Spleen (tissue), 11 donors: Measurements from ENCODE around the gene LY6G6F. TPM values are rescaled to one million over a fixed set of nuclear protein-coding genes. Genes with fewer than 3 reads are reported as not detected.

ENCODE experiments used
- DNase-seq: peaks from one replicate; pipeline ENCODE4 v3.0.0-alpha.2; 2020
- H3K27ac ChIP-seq, 8 donors: fragments of 200-600 bp; sonication (generic) in 7 of 8; 1 replicate in 4 of 8; 2 replicates in 4 of 8; pipeline versions ENCODE4 v1.5.0 to v1.8.0; 2016 to 2021; ENCODE audit warnings: inconsistent platforms in 4 of 8, mild to moderate bottlenecking in 4 of 8, moderate library complexity in 1 of 8
- H3K27me3 ChIP-seq, 7 donors: fragments of 200-600 bp; sonication (generic) in 6 of 7; replicated peaks in 1 of 7; 1 replicate in 4 of 7; 2 replicates in 3 of 7; pipeline versions ENCODE4 v1.5.0 to v1.8.0; 2016 to 2021; ENCODE audit warnings: inconsistent platforms in 3 of 7, mild to moderate bottlenecking in 1 of 7
- H3K36me3 ChIP-seq, 6 donors: fragments of 200-600 bp; sonication (generic) in 5 of 6; 1 replicate in 4 of 6; 2 replicates in 2 of 6; pipeline versions ENCODE4 v1.5.0 to v1.8.0; 2016 to 2021; ENCODE audit warnings: inconsistent platforms in 2 of 6
- H3K4me1 ChIP-seq, 6 donors: fragments of 200-600 bp; sonication (generic) in 5 of 6; 1 replicate in 3 of 6; 2 replicates in 3 of 6; pipeline versions ENCODE4 v1.5.0 to v1.8.0; 2016 to 2021; ENCODE audit warnings: inconsistent platforms in 3 of 6
- H3K4me3 ChIP-seq, 8 donors: fragments of 200-600 bp; sonication (generic) in 7 of 8; 1 replicate in 4 of 8; 2 replicates in 4 of 8; pipeline versions ENCODE4 v1.5.0 to v1.8.0; 2016 to 2021; ENCODE audit warnings: inconsistent platforms in 4 of 8, mild to moderate bottlenecking in 4 of 8, moderate library complexity in 2 of 8
- H3K9me3 ChIP-seq, 8 donors: fragments of 200-600 bp; sonication (generic) in 7 of 8; 1 replicate in 4 of 8; 2 replicates in 4 of 8; pipeline versions ENCODE4 v1.5.0 to v1.8.0; 2016 to 2021; ENCODE audit warnings: inconsistent platforms in 4 of 8
- POLR2A ChIP-seq, 3 donors: fragments of 450-650 bp; IDR thresholded peaks; one replicate each; pipeline ENCODE4 v1.5.1; 2017; ENCODE audit warnings: antibody characterized with exemption in 3 of 3, mild to moderate bottlenecking in 1 of 3
- POLR2AphosphoS5 ChIP-seq, 3 donors: sonication (generic); formaldehyde crosslinking; IDR thresholded peaks; one replicate each; pipeline ENCODE4 v1.5.1; 2017; ENCODE audit warnings: antibody characterized with exemption in 3 of 3
- WGBS, 5 donors: extraction: QIAGEN DNeasy Blood & Tissue Kit in 3 of 5; methylation state at CpG; one replicate each; pipeline versions ENCODE4 v1.1.5 to v1.1.7; 2013 to 2018; 5-methylcytosine and 5-hydroxymethylcytosine counted together
- intact Hi-C: fragments of 100-400 bp; cut with DNase I; formaldehyde crosslinking; loops from one replicate; pipeline ENCODE4 v1.15.0; 2023; ENCODE audit warnings: low total_unique reads
- polyA plus RNA-seq, 3 donors: library from polyadenylated mRNA; stranded (reverse); fragments of 200-250 nt; gene quantifications; one replicate each; pipeline ENCODE4 v1.2.1, GENCODE V29; 2013
- total RNA-seq, 7 donors: library from RNA; depleted of rRNA in 3 of 7; stranded (reverse); fragments of >200 nt in 3 of 7; fragmentation: NEBNext Ultra II Directional in 4 of 7; extraction: Animal tissue kit (Norgen Biotek cat#: 25700) in 4 of 7; gene quantifications; one replicate each; pipeline versions ENCODE4 v1.1.0 to v1.2.1, GENCODE V29; 2016 to 2021
- TF ChIP-seq, protein P1 (sequence below), 11 experiments: fragments of 200-600 bp in 7 of 11; fragments of 450-650 bp in 4 of 11; sonication (generic) in 4 of 11; IDR thresholded peaks in 8 of 11; conservative IDR thresholded peaks in 3 of 11; 1 replicate in 7 of 11; 2 replicates in 4 of 11; pipeline versions ENCODE4 v1.4.0 to v1.8.0; 2016 to 2021; ENCODE audit warnings: antibody characterized with exemption in 11 of 11, inconsistent platforms in 4 of 11, mild to moderate bottlenecking in 1 of 11
- donor health status: healthy with polysubstance abuse.
- donor health status: DM: no; HTN: no; CAD: no; lungs with moderate emphysema.
- donor health status: DM: no; HTN: no; CAD: no.
- donor health status: Bipolar disorder and iron deficiency.
- donor health status: healthy.
- donor health status: DM: no; HTN: no; CAD: no.
- donor health status: DM: yes; HTN: yes; CAD: no.

LY6G6F gene
- total and polyA plus RNA-seq, 10 donors: 0.11 to 4.9 (median 1.7) TPM

DNA sequence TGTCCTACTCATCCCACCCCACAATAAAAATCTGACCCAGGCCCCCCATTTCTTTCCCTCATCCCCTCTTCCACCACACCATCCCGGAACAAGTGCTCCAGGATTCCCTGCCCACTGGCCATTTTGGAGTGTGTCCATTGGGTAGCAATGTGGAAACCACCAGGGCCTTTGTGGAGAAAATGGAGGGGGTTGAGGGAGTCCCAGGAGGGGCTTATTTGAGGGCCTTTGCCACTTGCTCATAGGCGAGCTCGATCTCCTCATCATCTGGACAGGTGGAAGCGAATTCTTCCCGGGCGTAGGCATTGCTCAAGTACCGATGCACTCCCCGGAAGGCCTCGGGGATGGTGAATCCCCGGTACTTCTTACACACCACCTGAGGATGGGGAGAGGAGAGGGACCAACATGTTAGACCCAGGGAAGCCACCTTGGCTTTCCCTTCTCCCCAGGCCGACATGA is 24.0 kb downstream of the LY6G6F start:
- Histone ChIP-seq H3K27me3 (no peaks in the 10 kb centered on the region), H3K27ac (peak overlapping the region in 7 of 8 donors; percentile 93 to 99 (median 94)), H3K9me3 (no peaks in the 10 kb centered on the region), H3K4me3 (peak overlapping the region in 5 of 8 donors; percentile 75 to 83 (median 80)), H3K4me1 (peaks cover 48 to 95% (median 87%) of the 10 kb centered on the region in 6 donors), H3K36me3 (peaks cover 7 to 66% (median 40%) of the 10 kb centered on the region in 6 donors)
- peak; percentile 71 for DNase-seq
- 89 to 94% (median 90%) methylated on average over 11 of the region's 11 CpGs for WGBS, 5 donors
- TF ChIP-seq, protein P1, sequence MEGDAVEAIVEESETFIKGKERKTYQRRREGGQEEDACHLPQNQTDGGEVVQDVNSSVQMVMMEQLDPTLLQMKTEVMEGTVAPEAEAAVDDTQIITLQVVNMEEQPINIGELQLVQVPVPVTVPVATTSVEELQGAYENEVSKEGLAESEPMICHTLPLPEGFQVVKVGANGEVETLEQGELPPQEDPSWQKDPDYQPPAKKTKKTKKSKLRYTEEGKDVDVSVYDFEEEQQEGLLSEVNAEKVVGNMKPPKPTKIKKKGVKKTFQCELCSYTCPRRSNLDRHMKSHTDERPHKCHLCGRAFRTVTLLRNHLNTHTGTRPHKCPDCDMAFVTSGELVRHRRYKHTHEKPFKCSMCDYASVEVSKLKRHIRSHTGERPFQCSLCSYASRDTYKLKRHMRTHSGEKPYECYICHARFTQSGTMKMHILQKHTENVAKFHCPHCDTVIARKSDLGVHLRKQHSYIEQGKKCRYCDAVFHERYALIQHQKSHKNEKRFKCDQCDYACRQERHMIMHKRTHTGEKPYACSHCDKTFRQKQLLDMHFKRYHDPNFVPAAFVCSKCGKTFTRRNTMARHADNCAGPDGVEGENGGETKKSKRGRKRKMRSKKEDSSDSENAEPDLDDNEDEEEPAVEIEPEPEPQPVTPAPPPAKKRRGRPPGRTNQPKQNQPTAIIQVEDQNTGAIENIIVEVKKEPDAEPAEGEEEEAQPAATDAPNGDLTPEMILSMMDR (IDR thresholded peaks at IDR 0.05 in 8 of 11, conservative IDR thresholded peaks at IDR 0.05 in 3 of 11): no peak
- TF ChIP-seq POLR2A (IDR thresholded peaks at IDR 0.05) (no peak), POLR2AphosphoS5 (IDR thresholded peaks at IDR 0.05) (peak in 1 of 3 donors; percentile 5)
- intact Hi-C loops: loop anchor here (10.0 kb wide), 2 partner anchors 64 to 94 kb away; partner anchors contain the start of genes HSPA1B and VARS1

DNA sequence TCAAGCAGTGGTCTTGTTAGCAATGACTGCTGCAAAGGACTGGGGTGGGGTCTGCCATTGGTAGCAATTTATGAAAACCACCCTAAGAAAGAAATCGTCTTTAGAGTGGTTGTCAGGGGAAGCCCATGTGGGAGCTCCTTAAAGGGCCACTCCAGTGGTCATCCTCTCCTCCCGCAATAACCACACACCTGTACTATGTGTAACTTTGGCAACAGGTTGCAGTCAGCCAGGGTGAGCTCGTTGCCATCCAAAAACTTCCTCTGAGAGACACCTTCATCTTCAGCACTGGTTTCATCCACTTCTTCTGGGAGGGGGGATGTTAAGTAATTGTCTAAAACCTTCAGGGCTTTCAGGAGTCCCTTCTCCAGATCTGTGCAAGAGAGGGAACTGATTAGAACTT is 25.4 kb downstream of the LY6G6F start:
- peaks cover 7 to 52% (median 38%) of the 10 kb centered on the region in 6 donors for H3K36me3 ChIP-seq
- 54 to 73% (median 58%) methylated on average over 3 of the region's 3 CpGs for WGBS, 5 donors
- H3K27me3 ChIP-seq: no peaks in the 10 kb centered on the region
- no peaks in the 10 kb centered on the region for H3K9me3 ChIP-seq
- H3K27ac ChIP-seq: peak overlapping the region in 7 of 8 donors; percentile 22 to 99 (median 94)
- no peak for DNase-seq
- intact Hi-C loops: loop anchor here (10.0 kb wide), 2 partner anchors 63 to 93 kb away; partner anchors contain the start of genes HSPA1B and VARS1
- H3K4me1 ChIP-seq: peaks cover 48 to 89% (median 81%) of the 10 kb centered on the region in 6 donors
- TF ChIP-seq, protein P1 (IDR thresholded peaks at IDR 0.05 in 8 of 11, conservative IDR thresholded peaks at IDR 0.05 in 3 of 11): no peak
- H3K4me3 ChIP-seq: no peak overlapping the region

DNA sequence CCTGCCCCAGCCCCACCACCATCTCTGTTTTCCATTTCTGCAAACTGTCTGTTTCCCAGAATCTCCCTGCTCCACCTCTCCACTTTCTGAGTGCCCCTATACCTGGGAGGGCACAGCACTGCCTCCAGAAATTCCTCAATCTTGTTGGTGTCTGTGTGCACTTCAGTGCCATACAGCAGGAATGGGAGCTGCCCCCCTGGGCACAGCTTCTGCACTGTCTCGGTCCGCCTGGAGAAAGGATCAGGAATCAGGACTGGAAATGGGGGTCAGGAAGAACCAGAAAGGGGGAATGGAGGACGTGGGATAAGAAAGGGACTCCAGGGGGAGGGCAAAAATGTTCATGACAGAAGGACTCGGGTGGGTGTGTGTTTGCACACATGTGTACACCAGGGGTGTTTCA is 27.1 kb downstream of the LY6G6F start:
- Histone ChIP-seq H3K4me1 (peaks cover 52 to 89% (median 81%) of the 10 kb centered on the region in 6 donors), H3K27me3 (no peaks in the 10 kb centered on the region), H3K9me3 (no peaks in the 10 kb centered on the region), H3K27ac (peak overlapping the region in 7 of 8 donors; percentile 29 to 99 (median 96)), H3K4me3 (peak overlapping the region in 7 of 8 donors; percentile 80 to 95 (median 86)), H3K36me3 (peaks cover 7 to 43% (median 38%) of the 10 kb centered on the region in 6 donors)
- TF ChIP-seq POLR2A (IDR thresholded peaks at IDR 0.05): no peak
- TF ChIP-seq, protein P1 (IDR thresholded peaks at IDR 0.05 in 8 of 11, conservative IDR thresholded peaks at IDR 0.05 in 3 of 11): no peak
- no peak for TF ChIP-seq POLR2AphosphoS5 (IDR thresholded peaks at IDR 0.05)
- peak; percentile 44 for DNase-seq
- intact Hi-C loops: loop anchor here (10.0 kb wide), 2 partner anchors 61 to 91 kb away; partner anchors contain the start of genes HSPA1B and VARS1
- 78 to 85% (median 83%) methylated on average over 4 of the region's 4 CpGs for WGBS, 5 donors

DNA sequence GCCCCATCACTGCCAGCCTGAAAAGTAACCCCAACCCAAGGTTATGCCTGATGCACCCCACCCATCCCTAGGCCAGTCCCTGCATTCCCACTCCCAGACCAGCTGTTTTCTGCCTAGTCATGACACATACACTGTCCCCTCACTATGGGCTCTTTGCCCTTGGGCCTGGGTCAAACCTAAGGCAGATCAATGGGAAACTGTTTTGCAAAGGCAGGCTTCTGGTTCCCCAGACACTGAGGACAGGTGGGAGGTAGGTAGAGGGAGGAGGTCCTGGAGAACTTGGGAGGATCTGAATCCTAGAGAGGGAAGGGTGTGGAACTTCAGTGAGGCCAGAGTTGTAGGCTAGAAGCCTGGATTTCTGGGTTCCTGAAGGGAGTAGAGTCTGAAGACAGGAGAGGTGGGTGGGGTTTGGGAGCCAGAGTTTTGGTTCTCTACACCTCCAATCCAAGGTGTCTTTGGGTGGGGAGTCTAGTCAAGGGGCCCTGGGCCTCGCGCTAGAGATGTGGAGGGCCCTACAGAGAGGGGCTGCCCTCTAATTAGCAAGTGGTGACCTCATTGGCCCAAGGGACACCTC is 27.7 kb downstream of the LY6G6F start:
- H3K4me3 ChIP-seq: peak overlapping the region; percentile 80 to 95 (median 88)
- no peaks in the 10 kb centered on the region for H3K9me3 ChIP-seq
- intact Hi-C loops: loop anchor here (10.0 kb wide), 2 partner anchors 60 to 90 kb away; partner anchors contain the start of genes HSPA1B and VARS1
- H3K4me1 ChIP-seq: peaks cover 53 to 89% (median 81%) of the 10 kb centered on the region in 6 donors
- TF ChIP-seq POLR2A (IDR thresholded peaks at IDR 0.05) (no peak), POLR2AphosphoS5 (IDR thresholded peaks at IDR 0.05) (no peak)
- TF ChIP-seq, protein P1 (IDR thresholded peaks at IDR 0.05 in 8 of 11, conservative IDR thresholded peaks at IDR 0.05 in 3 of 11): no peak
- WGBS, 5 donors: 0% methylated on average over 2 of the region's 2 CpGs; no CpG with 5 or more reads in 1 of the 5 donors
- peaks cover 7 to 43% (median 38%) of the 10 kb centered on the region in 6 donors for H3K36me3 ChIP-seq
- no peaks in the 10 kb centered on the region for H3K27me3 ChIP-seq
- H3K27ac ChIP-seq: peak overlapping the region; percentile 81 to 99 (median 96)
- peak; percentile 40 for DNase-seq
